ENCODE results near the gene PCNX2.

The PCNX2 gene

GRCh38 chr1:232938926-232939325 lies 356.6 kb downstream of the PCNX2 start:
- no peak overlapping the region for H3K4me3 ChIP-seq (ENCODE audit: low read depth, low read length)
- POLR2A ChIA-PET = no interaction called here
- CTCF ChIA-PET = interaction anchor here (0.7 to 2.1 kb wide), 2 partner anchors 10 to 59 kb away, joined by 4 to 5 read pairs; no protein-coding TSS in a partner anchor
- H3K4me1 ChIP-seq (ENCODE audit: control insufficient read depth, insufficient read depth, low read length) = no peaks in the 10 kb centered on the region
- H3K27ac ChIP-seq (ENCODE audit: extremely low read depth, low read depth, low read length) = no peak overlapping the region
- no peaks in the 10 kb centered on the region for H3K9me3 ChIP-seq (ENCODE audit: control insufficient read depth, insufficient read depth, low read depth, low read length)
- TF ChIP-seq ZNF843 (tag by site-specific recombination; IDR thresholded peaks at IDR 0.05) (no peak), BCL6B (tag by site-specific recombination; IDR thresholded peaks at IDR 0.05) (peak; percentile 19; the same call in 1 of the 2 replicates), ZNF664 (tag by site-specific recombination; IDR thresholded peaks at IDR 0.05) (0 out of 2 replicates have a peak, but pooled peaks have one; percentile 25)
- no peaks in the 10 kb centered on the region for H3K36me3 ChIP-seq (ENCODE audit: control insufficient read depth in 2 of 2, insufficient read depth in 1 of 2, low read length in 2 of 2)

- Histone ChIP-seq H3K4me3 (ENCODE audit: low read depth, low read length) (no peak overlapping the region), H3K9me3 (ENCODE audit: control insufficient read depth, insufficient read depth, low read depth, low read length) (no peaks in the 10 kb centered on the region), H3K27ac (ENCODE audit: extremely low read depth, low read depth, low read length) (no peak overlapping the region), H3K4me1 (ENCODE audit: control insufficient read depth, insufficient read depth, low read length) (no peaks in the 10 kb centered on the region), H3K36me3 (ENCODE audit: control insufficient read depth in 2 of 2, insufficient read depth in 1 of 2, low read length in 2 of 2) (no peaks in the 10 kb centered on the region)
- TF ChIP-seq PBX3 (CRISPR knock-in tag; IDR thresholded peaks at IDR 0.05) (no peak), PRDM10 (tag by site-specific recombination; IDR thresholded peaks at IDR 0.05) (no peak), ZBTB21 (tag by site-specific recombination; IDR thresholded peaks at IDR 0.05) (no peak)
- ChIA-PET POLR2A (no interaction called here), CTCF (interaction anchor here (2.1 kb wide), 1 partner anchor 58 kb away, joined by 5 read pairs; no protein-coding TSS in a partner anchor)
Observed at GRCh38 chr1:232937741-232938375, 357.7 kb downstream of the PCNX2 start.

- H3K9me3 ChIP-seq (ENCODE audit: control insufficient read depth, insufficient read depth, low read depth, low read length) = no peaks in the 10 kb centered on the region
- no peaks in the 10 kb centered on the region for H3K4me1 ChIP-seq (ENCODE audit: control insufficient read depth, insufficient read depth, low read length)
- POLR2A ChIA-PET = no interaction called here
- no peak overlapping the region for H3K27ac ChIP-seq (ENCODE audit: extremely low read depth, low read depth, low read length)
- no peak overlapping the region for H3K4me3 ChIP-seq (ENCODE audit: low read depth, low read length)
- TF ChIP-seq ZBTB11 (tag by site-specific recombination; conservative IDR thresholded peaks at IDR 0.05; ENCODE audit: low read depth) (no peak), ZBTB1 (tag by site-specific recombination; IDR thresholded peaks at IDR 0.05) (no peak), ZNF623 (tag by site-specific recombination; IDR thresholded peaks at IDR 0.05) (no peak), ZNF549 (tag by site-specific recombination; IDR thresholded peaks at IDR 0.05) (no peak), ZNF501 (tag by site-specific recombination; IDR thresholded peaks at IDR 0.05) (no peak)
- CTCF ChIA-PET = no interaction called here
- no peaks in the 10 kb centered on the region for H3K36me3 ChIP-seq (ENCODE audit: control insufficient read depth in 2 of 2, insufficient read depth in 1 of 2, low read length in 2 of 2)
Observed at GRCh38 chr1:232936941-232937340, 358.6 kb downstream of the PCNX2 start.
